Stimulated activated CD8-positive, alpha-beta memory T cell treated with anti-CD3 and anti-CD28 coated beads, Interleukin-12 subunit alpha, Interleukin-12 subunit beta, amount 100 ng/mL, for 24 hours (primary cell): ENCODE measurements around the gene TMX4.
"Not testable (repeated sequence)": the region's sequence is repeated elsewhere in the genome, so short reads cannot be mapped to it uniquely, and the experiment has no call there.

ENCODE experiments used
- DNase-seq: peaks from one replicate; pipeline ENCODE4 v3.0.0-alpha.2; 2020; ENCODE audit errors: extremely low read depth

TMX4 gene

DNA sequence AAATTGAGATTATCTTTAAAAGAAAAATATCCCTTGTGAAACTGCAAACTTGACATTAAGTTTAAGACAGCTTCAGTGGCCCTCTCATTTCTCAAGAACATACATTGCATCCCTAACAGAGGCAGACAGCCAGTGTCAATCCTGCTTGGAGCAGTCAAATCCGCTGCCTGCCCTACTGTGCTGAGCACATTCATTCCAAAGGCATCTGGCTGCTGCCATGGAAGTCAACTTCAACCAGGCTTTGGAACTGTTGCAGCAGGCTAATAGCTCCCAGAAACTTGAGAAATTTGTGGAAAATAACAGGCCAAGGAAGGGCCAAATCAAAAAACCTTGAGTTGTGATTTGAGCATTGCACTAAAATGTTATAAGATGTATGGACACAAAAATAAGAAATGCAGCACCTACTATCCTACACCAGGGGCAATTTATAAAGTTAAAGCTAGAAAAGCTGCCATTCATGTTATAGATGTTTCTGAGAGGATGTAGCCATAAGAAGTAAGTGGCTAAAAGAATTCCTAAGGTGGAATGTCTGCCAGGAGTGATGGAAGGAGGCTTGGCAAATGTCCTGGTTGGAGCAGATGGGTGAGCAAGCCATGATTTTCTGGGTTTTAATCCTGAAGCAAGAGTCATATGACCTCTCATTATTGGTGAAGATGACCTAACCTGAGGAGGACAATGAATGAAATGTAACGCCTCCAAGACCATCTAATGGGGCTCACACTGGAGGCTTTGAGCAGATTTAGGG lies 47.9 kb downstream of the TMX4 start:
- no peak for DNase-seq

DNA sequence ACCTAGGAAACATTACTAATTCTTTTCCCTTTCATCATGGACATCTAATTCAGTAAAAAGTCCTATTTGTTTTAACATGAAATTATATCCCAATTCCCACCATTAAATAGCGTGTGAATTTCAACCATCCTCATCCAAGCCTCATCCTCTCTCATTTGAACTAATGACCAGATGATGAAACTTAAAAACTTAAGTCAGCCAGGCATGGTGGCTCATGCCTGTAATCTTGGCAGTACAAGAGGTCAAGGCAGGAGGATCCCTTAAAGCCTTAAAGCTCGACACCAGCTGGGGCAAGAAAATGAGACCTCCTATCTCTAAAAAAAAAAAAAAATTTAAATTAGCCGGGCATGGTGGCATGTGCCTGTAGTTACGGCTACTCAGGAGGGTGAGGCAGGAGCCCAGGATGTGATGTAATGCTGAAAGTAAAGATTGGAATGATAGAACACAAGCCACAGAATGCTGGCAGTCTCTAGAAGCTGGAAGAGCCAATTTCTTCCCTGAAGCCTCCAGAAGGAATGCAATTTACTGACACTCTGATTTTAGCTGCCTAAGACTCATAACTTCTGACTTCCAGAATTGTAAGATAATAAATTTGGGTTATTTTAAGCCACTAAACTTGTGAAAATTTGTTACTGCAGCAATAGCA lies 52.2 kb downstream of the TMX4 start:
- no peak for DNase-seq

DNA sequence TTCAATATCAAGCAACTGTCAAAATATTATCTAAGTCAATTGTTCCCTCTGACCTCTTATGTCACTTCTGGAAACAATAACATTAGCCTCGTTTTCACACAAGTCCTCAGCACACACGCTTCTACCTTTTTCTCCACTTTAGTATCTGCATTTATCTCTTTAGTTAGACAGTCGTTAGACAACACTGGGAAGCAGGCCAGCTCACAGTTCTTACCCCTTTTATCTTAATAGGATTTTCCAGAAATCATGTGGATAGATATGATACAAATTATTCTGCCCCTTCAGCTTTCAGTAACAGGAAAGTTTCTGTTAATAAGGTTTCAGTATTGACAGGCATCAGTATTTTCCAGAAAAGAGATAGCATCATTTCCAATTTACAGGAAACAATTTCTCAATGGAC lies 53.4 kb downstream of the TMX4 start:
- no peak for DNase-seq

DNA sequence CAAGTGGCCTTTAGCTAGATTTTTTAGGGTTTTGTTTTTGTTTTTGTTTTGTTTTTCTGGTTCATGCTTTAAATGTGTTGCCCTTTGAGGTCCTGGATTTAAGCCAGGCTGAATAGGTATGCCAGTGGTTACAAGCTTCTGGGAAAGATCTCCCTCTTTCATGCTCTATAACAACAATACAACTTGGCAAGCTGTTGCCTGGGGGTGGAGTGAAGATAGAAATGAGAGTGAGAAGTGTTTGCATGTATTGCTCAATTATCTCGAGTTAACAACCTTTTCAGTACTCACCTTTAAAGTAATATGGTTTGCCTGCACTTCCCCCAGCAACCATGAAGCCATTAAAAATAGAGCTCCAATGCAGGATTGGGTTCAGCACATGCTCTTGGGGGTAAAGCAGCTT lies 60.1 kb downstream of the TMX4 start:
- DNase-seq = no peak

DNA sequence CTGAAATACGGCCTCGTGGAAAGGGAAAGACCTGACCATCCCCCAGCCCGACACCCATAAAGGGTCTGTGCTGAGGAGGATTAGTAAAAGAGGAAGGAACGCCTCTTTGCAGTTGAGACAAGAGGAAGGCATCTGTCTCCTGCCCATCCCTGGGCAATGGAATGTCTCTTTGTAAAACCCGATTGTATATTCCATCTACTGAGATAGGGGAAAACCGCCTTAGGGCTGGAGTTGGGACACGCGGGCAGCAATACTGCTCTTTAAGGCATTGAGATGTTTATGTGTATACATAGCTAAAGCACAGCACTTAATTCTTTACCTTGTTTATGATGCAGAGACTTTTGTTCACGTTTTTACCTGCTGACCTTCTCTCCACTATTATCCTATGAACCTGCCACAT lies 63.0 kb downstream of the TMX4 start:
- not testable (repeated sequence) for DNase-seq

DNA sequence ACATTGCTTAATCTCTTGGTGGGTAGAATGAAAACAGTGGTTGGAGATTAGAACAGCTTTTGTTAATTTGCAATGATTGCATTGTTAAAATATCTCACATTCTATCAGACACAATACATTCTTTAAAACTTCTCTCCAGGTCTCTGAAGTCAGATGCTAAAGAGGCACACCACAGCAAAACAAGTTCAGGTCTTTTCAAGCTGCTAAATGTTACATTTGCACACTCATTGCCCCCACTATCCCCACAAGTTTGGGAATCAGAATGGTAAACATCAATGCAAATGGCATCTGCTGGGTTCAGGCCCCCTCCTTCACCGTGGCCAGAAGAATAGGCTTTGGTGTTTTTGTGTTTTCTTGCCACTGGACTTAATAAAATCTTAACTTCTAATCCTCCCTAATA lies 69.2 kb downstream of the TMX4 start:
- no peak for DNase-seq

DNA sequence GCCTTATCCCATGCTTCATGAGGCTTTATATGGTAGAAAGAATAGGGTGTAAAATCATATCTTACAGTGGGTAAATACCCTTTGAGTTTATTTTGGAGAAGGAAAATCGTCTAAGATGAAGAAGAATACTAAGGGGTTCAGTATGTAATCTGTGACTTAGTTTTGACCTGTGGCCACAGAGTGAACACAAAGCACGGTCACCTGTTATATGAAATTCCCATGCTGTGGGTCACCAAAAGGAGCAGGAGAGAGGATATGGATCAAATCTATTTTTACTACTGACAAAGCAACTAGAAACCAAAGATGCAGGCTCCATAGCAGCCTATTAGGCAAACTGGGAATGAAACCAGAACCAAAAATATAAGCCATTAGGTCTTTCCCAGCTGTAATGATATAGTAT lies 75.7 kb downstream of the TMX4 start:
- no peak for DNase-seq

DNA sequence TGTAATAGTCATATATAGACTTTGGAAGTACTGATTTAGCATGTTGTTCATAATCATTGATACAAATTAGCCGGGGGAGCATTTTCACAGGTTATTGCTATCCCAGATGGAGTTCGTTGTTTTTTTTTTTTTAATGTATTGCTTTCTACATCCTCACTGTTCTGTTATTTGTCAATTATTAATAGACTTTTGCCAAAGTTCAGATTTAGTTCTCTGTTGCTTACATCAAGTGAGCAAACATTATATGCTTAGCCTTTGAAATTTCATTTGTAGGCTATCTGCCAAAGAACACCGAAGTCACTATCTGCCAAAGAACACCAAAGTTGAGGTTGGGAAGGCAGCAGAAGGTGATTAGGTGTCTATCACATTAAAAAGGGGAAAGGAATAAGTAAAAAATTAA lies 79.2 kb downstream of the TMX4 start, which contains the start of gene HAO1:
Gene HAO1, minus strand, starts transcription at position 118 of the 400 bp plus-strand sequence. Its CDS starts 36 bp downstream, at position 82.
- no peak for DNase-seq

DNA sequence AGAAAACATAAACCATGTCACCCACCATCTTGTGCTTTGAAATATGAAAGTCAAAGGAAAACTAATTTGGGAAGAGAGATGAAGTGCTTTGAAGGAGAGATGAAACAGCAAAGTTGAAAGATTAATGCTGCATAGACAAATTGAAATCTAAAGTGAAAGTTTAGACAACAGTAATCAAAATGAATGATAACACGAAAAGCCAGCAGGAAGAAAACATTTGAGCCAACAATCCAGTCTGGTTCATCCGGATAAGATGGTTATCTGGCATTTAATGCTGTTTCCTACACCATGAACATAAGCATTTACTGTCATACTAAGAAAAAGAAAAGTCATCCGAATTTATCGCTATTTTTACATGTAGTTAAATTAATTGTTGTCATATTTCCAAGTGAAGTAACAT lies 79.9 kb downstream of the TMX4 start:
- DNase-seq = no peak

DNA sequence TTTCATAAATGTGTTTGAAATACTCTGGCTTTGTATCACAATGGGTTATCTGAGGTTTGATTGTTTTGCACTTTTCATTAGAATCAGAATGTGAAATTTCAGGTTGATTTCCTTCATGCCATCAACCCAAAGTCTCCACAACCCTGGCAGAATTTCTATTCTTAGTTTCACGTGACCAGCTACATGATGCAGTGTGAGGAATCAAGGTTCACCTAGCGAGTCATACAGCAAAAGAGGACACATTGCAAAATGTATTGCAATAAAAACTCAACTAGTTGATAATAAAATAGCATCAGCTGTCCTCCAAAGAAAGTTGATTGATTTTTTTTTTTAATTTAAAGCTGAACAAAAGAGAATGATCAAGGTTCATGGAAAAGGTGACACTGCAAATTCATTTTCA lies 81.5 kb downstream of the TMX4 start:
- no peak for DNase-seq

DNA sequence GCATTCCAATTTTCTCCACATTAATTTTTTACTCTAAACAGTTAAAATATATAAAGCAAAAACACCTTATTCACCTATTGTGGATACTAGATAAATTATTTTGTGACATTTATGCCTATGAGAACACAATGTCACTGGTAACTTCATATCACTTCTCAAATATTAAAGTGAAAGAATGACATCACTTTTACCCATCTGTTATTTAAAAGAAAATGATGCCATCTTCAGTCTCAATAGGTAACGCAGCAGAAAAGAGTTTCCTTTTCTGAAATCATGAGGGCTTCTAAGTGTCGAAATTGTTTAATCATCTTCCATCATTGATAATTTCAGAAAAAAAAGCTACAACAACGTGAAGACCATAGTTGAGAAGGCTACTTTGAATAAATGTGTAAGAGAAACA lies 82.2 kb downstream of the TMX4 start:
- no peak for DNase-seq

DNA sequence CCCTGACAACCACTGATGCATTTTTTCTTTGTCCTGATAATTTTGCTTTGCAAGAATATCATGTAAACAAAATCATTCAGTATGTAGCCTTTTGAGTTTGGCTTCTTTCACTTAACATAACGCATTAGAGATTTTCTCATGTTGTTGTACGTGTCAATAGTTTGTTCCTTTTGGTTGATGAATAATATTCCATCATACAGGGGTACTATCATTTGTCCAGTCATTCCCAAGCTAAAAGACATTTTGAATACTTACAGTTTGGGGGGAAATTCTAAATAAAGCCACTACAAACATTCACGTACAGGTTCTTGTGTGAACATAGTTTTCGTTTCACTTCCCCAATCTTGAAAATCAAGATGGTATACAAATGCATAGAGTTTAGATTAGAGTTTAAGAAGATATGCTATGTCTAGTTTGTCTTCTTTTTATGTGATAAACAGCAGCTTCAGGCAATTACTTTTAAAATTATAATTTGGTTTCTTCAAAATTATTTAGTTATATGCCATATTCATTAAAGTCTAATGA lies 84.5 kb downstream of the TMX4 start:
- DNase-seq = no peak

DNA sequence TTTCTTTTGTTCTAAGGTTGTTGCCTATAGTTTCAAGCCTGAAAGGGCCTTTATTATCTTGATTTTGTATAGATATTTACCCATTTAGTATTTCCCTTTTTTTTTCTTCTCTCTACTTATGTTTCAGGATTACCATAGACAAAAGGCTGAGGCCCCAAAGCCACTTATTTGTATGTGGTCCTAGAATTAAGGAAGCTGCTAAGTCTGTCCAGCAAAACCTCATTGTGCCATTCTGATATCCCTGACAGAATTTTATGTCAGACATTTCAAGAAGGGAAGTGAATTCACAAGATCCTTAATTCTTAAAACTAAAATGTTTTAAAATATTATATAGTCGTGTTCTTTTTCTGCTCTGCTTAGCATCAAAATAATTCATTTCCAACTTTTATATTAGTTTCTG lies 86.2 kb downstream of the TMX4 start:
- DNase-seq = no peak

DNA sequence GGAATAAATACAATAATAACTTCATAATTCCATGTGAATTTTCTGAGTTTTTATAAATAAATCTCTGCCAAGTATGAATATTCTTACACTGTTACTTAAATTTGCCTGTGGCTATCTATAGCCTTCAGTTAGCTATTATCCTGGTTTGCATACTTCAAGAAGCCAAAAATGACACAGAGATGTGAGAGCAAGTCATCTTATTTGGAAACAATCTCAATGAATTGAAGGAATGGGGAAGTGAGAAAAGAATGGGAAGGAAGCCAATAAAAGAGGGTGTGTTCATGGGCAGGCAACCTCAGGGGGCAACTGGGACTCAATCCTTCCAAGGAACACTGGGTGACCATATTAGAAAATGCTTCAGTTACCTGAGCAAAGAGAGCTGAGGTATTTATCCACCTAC lies 89.2 kb downstream of the TMX4 start:
- no peak for DNase-seq
